Measurements from ENCODE around the gene BRAF. TPM values are rescaled to one million over a fixed set of nuclear protein-coding genes. Genes with fewer than 3 reads are reported as not detected.

Gene BRAF
- total RNA-seq, 1 donor from 2014 or later, result 28.4 TPM

GRCh38 chr7:140902303-140902953 is 22.3 kb downstream of the BRAF start:
- Mint-ChIP-seq H3K4me3 (ENCODE audit: unreplicated experiment) (no peak overlapping the region), H3K4me1 (ENCODE audit: unreplicated experiment) (no peaks in the 10 kb centered on the region), H3K36me3 (ENCODE audit: low read depth, unreplicated experiment) (no peaks in the 10 kb centered on the region), H3K27ac (ENCODE audit: unreplicated experiment) (no peak overlapping the region), H3K27me3 (ENCODE audit: unreplicated experiment) (no peaks in the 10 kb centered on the region), H3K9me3 (ENCODE audit: unreplicated experiment) (no peaks in the 10 kb centered on the region)
- TF ChIP-seq CTCF (IDR thresholded peaks at IDR 0.05; ENCODE audit: unreplicated experiment), result no peak
- no peak for DNase-seq (ENCODE audit: low spot score)

- no peaks in the 10 kb centered on the region for H3K9me3 Mint-ChIP-seq (ENCODE audit: unreplicated experiment)
- H3K27ac Mint-ChIP-seq (ENCODE audit: unreplicated experiment), result no peak overlapping the region
- H3K4me3 Mint-ChIP-seq (ENCODE audit: unreplicated experiment), result no peak overlapping the region
- H3K27me3 Mint-ChIP-seq (ENCODE audit: unreplicated experiment), result no peaks in the 10 kb centered on the region
- no peaks in the 10 kb centered on the region for H3K36me3 Mint-ChIP-seq (ENCODE audit: low read depth, unreplicated experiment)
- H3K4me1 Mint-ChIP-seq (ENCODE audit: unreplicated experiment), result no peaks in the 10 kb centered on the region
- DNase-seq (ENCODE audit: low spot score), result no peak
- no peak for TF ChIP-seq CTCF (IDR thresholded peaks at IDR 0.05; ENCODE audit: unreplicated experiment)
These were observed 22.8 kb downstream of the BRAF start for GRCh38 chr7:140901941-140902302.

GRCh38 chr7:140899883-140900282 is 24.8 kb downstream of the BRAF start:
- Mint-ChIP-seq H3K36me3 (ENCODE audit: low read depth, unreplicated experiment) (no peaks in the 10 kb centered on the region), H3K4me3 (ENCODE audit: unreplicated experiment) (no peak overlapping the region), H3K4me1 (ENCODE audit: unreplicated experiment) (no peaks in the 10 kb centered on the region), H3K27me3 (ENCODE audit: unreplicated experiment) (no peaks in the 10 kb centered on the region), H3K27ac (ENCODE audit: unreplicated experiment) (no peak overlapping the region), H3K9me3 (ENCODE audit: unreplicated experiment) (no peaks in the 10 kb centered on the region)
- DNase-seq (ENCODE audit: low spot score), result no peak
- no peak for TF ChIP-seq CTCF (IDR thresholded peaks at IDR 0.05; ENCODE audit: unreplicated experiment)

GRCh38 chr7:140898786-140899536 is 25.8 kb downstream of the BRAF start:
- no peaks in the 10 kb centered on the region for H3K9me3 Mint-ChIP-seq (ENCODE audit: unreplicated experiment)
- no peaks in the 10 kb centered on the region for H3K27me3 Mint-ChIP-seq (ENCODE audit: unreplicated experiment)
- H3K36me3 Mint-ChIP-seq (ENCODE audit: low read depth, unreplicated experiment), result no peaks in the 10 kb centered on the region
- no peak overlapping the region for H3K4me3 Mint-ChIP-seq (ENCODE audit: unreplicated experiment)
- H3K27ac Mint-ChIP-seq (ENCODE audit: unreplicated experiment), result no peak overlapping the region
- no peaks in the 10 kb centered on the region for H3K4me1 Mint-ChIP-seq (ENCODE audit: unreplicated experiment)
- DNase-seq (ENCODE audit: low spot score), result no peak
- TF ChIP-seq CTCF (IDR thresholded peaks at IDR 0.05; ENCODE audit: unreplicated experiment), result no peak

GRCh38 chr7:140896996-140897395 is 27.7 kb downstream of the BRAF start:
- Mint-ChIP-seq H3K4me3 (ENCODE audit: unreplicated experiment) (no peak overlapping the region), H3K27me3 (ENCODE audit: unreplicated experiment) (peaks cover 2% of the 10 kb centered on the region), H3K9me3 (ENCODE audit: unreplicated experiment) (no peaks in the 10 kb centered on the region), H3K4me1 (ENCODE audit: unreplicated experiment) (peaks cover 2% of the 10 kb centered on the region), H3K36me3 (ENCODE audit: low read depth, unreplicated experiment) (no peaks in the 10 kb centered on the region), H3K27ac (ENCODE audit: unreplicated experiment) (no peak overlapping the region)
- no peak for TF ChIP-seq CTCF (IDR thresholded peaks at IDR 0.05; ENCODE audit: unreplicated experiment)
- no peak for DNase-seq (ENCODE audit: low spot score)

Measured in endothelial cell (in vitro differentiated cells).